Measurements from ENCODE around the gene RPN1.

Gene RPN1

GRCh38 chr3:128578346-128578745, 72.3 kb downstream of the RPN1 start:
- Histone ChIP-seq H3K27me3 (ENCODE audit: insufficient read depth, low read length, poor library complexity) (no peaks in the 10 kb centered on the region), H3K4me2 (ENCODE audit: low read length) (no peak overlapping the region), H3K79me1 (ENCODE audit: low read length) (no peaks in the 10 kb centered on the region), H3K23ac (ENCODE audit: low read length) (no peak overlapping the region), H2BK15ac (replicated peaks; ENCODE audit: low read depth) (no peak overlapping the region), H2BK120ac (ENCODE audit: low read depth, low read length) (no peak overlapping the region), H3K18ac (ENCODE audit: low read length) (no peak overlapping the region), H3K4ac (ENCODE audit: low read depth, low read length) (no peak overlapping the region), H4K5ac (ENCODE audit: low read length) (no peak overlapping the region), H3K27ac (ENCODE audit: low read depth, low read length) (no peak overlapping the region), H3K79me2 (ENCODE audit: control insufficient read depth, insufficient read depth, low read length) (no peaks in the 10 kb centered on the region), H3K36me3 (ENCODE audit: control insufficient read depth, insufficient read depth, low read length) (no peaks in the 10 kb centered on the region), H3K4me3 (ENCODE audit: low read length) (no peak overlapping the region), H4K8ac (ENCODE audit: low read depth, low read length) (no peak overlapping the region), H2AK5ac (ENCODE audit: low read length) (no peak overlapping the region), H3K4me1 (ENCODE audit: control insufficient read depth, low read depth, low read length) (peaks cover 5% of the 10 kb centered on the region), H3K56ac (ENCODE audit: low read length) (no peak overlapping the region), H3K9ac (ENCODE audit: low read length) (no peak overlapping the region), H2BK5ac (ENCODE audit: low read length) (no peak overlapping the region)
- peak; percentile 71 for DNase-seq
- no CpG with 5 or more reads among the region's 9 CpGs for WGBS (ENCODE audit: extremely low coverage, insufficient coverage, low lambda C conversion rate)

DNA sequence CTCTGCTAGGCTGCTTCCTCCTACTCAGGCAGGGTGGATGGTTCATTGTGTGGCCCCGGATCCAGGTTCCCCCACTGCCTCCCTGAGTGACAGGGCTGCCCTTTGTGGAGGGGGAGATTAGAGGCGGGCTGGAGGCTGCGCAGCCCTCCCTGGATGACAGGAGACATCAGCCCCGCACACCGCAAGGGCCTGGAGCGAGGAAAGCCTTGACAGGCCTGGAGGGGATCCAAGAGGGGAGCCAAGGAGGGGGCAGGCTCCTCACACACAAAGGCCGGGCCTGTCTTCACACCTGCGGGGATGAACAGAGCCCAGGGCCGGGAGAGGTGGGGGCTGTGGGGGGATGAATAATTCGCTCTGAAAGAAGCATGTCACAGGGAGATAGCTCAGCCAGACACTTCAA, 72.9 kb downstream of the RPN1 start:
- Histone ChIP-seq H3K79me1 (ENCODE audit: low read length) (no peaks in the 10 kb centered on the region), H2BK5ac (ENCODE audit: low read length) (no peak overlapping the region), H4K8ac (ENCODE audit: low read depth, low read length) (no peak overlapping the region), H3K79me2 (ENCODE audit: control insufficient read depth, insufficient read depth, low read length) (no peaks in the 10 kb centered on the region), H3K56ac (ENCODE audit: low read length) (peak overlapping the region; percentile 30), H3K27me3 (ENCODE audit: insufficient read depth, low read length, poor library complexity) (no peaks in the 10 kb centered on the region), H2BK120ac (ENCODE audit: low read depth, low read length) (no peak overlapping the region), H3K4ac (ENCODE audit: low read depth, low read length) (no peak overlapping the region), H3K4me3 (ENCODE audit: low read length) (no peak overlapping the region), H3K27ac (ENCODE audit: low read depth, low read length) (no peak overlapping the region), H2BK15ac (replicated peaks; ENCODE audit: low read depth) (no peak overlapping the region), H2AK5ac (ENCODE audit: low read length) (no peak overlapping the region), H3K23ac (ENCODE audit: low read length) (no peak overlapping the region), H4K5ac (ENCODE audit: low read length) (no peak overlapping the region), H3K36me3 (ENCODE audit: control insufficient read depth, insufficient read depth, low read length) (no peaks in the 10 kb centered on the region), H3K9ac (ENCODE audit: low read length) (no peak overlapping the region), H3K18ac (ENCODE audit: low read length) (no peak overlapping the region), H3K4me2 (ENCODE audit: low read length) (no peak overlapping the region), H3K4me1 (ENCODE audit: control insufficient read depth, low read depth, low read length) (peaks cover 5% of the 10 kb centered on the region)
- DNase-seq, result peak; percentile 83
- WGBS (ENCODE audit: extremely low coverage, insufficient coverage, low lambda C conversion rate), result no CpG with 5 or more reads among the region's 10 CpGs

GRCh38 chr3:128576290-128576689, 74.3 kb downstream of the RPN1 start:
- H3K56ac ChIP-seq (ENCODE audit: low read length), result no peak overlapping the region
- no peak overlapping the region for H3K18ac ChIP-seq (ENCODE audit: low read length)
- H3K4me3 ChIP-seq (ENCODE audit: low read length), result no peak overlapping the region
- H3K79me2 ChIP-seq (ENCODE audit: control insufficient read depth, insufficient read depth, low read length), result no peaks in the 10 kb centered on the region
- H4K8ac ChIP-seq (ENCODE audit: low read depth, low read length), result no peak overlapping the region
- no peak overlapping the region for H3K27ac ChIP-seq (ENCODE audit: low read depth, low read length)
- no peak overlapping the region for H3K4me2 ChIP-seq (ENCODE audit: low read length)
- no peak overlapping the region for H2BK5ac ChIP-seq (ENCODE audit: low read length)
- no peak overlapping the region for H3K23ac ChIP-seq (ENCODE audit: low read length)
- DNase-seq, result no peak
- H3K36me3 ChIP-seq (ENCODE audit: control insufficient read depth, insufficient read depth, low read length), result no peaks in the 10 kb centered on the region
- no peak overlapping the region for H2BK15ac ChIP-seq (replicated peaks; ENCODE audit: low read depth)
- H4K5ac ChIP-seq (ENCODE audit: low read length), result no peak overlapping the region
- H3K27me3 ChIP-seq (ENCODE audit: insufficient read depth, low read length, poor library complexity), result no peaks in the 10 kb centered on the region
- no peak overlapping the region for H2BK120ac ChIP-seq (ENCODE audit: low read depth, low read length)
- peak overlapping the region; percentile 37 for H2AK5ac ChIP-seq (ENCODE audit: low read length)
- no CpG with 5 or more reads among the region's 10 CpGs for WGBS (ENCODE audit: extremely low coverage, insufficient coverage, low lambda C conversion rate)
- peaks cover 3% of the 10 kb centered on the region for H3K4me1 ChIP-seq (ENCODE audit: control insufficient read depth, low read depth, low read length)
- no peak overlapping the region for H3K9ac ChIP-seq (ENCODE audit: low read length)
- H3K79me1 ChIP-seq (ENCODE audit: low read length), result no peaks in the 10 kb centered on the region
- H3K4ac ChIP-seq (ENCODE audit: low read depth, low read length), result no peak overlapping the region

DNA sequence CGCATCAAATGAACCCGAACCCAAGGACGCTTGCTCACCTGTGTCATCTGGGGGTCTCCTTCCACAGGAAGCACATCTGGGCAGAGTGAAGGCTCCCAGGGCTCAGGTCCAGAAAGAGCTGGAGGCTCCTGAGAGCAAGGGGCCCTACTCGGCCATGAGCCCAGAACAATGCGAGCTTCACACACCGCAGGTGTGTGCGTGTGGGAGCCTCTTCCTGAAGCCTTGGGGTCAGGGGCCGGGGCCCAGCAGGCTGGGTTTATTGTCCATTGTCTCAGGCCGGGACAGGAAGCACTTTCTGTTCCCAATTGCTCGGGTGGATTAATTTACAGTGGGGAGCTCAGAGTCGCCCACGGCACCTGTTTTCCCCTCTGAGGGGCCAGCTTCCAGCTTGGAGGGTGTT, 74.8 kb downstream of the RPN1 start:
- H3K9ac ChIP-seq (ENCODE audit: low read length), result no peak overlapping the region

GRCh38 chr3:128573707-128574162, 76.9 kb downstream of the RPN1 start:
- peak overlapping the region; percentile 41 for H3K4ac ChIP-seq (ENCODE audit: low read depth, low read length)
- no peak overlapping the region for H4K8ac ChIP-seq (ENCODE audit: low read depth, low read length)
- H3K18ac ChIP-seq (ENCODE audit: low read length), result peak overlapping the region; percentile 34
- H3K27ac ChIP-seq (ENCODE audit: low read depth, low read length), result no peak overlapping the region
- DNase-seq, result peak; percentile 41
- no peak overlapping the region for H3K4me3 ChIP-seq (ENCODE audit: low read length)
- H3K79me1 ChIP-seq (ENCODE audit: low read length), result no peaks in the 10 kb centered on the region
- no peak overlapping the region for H2AK5ac ChIP-seq (ENCODE audit: low read length)
- no peaks in the 10 kb centered on the region for H3K79me2 ChIP-seq (ENCODE audit: control insufficient read depth, insufficient read depth, low read length)
- H2BK5ac ChIP-seq (ENCODE audit: low read length), result no peak overlapping the region
- no peak overlapping the region for H3K9ac ChIP-seq (ENCODE audit: low read length)
- no peaks in the 10 kb centered on the region for H3K27me3 ChIP-seq (ENCODE audit: insufficient read depth, low read length, poor library complexity)
- H3K56ac ChIP-seq (ENCODE audit: low read length), result peak overlapping the region; percentile 56
- no peaks in the 10 kb centered on the region for H3K4me1 ChIP-seq (ENCODE audit: control insufficient read depth, low read depth, low read length)
- no peaks in the 10 kb centered on the region for H3K36me3 ChIP-seq (ENCODE audit: control insufficient read depth, insufficient read depth, low read length)
- no peak overlapping the region for H2BK120ac ChIP-seq (ENCODE audit: low read depth, low read length)
- no peak overlapping the region for H2BK15ac ChIP-seq (replicated peaks; ENCODE audit: low read depth)
- no CpG with 5 or more reads among the region's 14 CpGs for WGBS (ENCODE audit: extremely low coverage, insufficient coverage, low lambda C conversion rate)
- H3K4me2 ChIP-seq (ENCODE audit: low read length), result no peak overlapping the region
- H3K23ac ChIP-seq (ENCODE audit: low read length), result no peak overlapping the region
- H4K5ac ChIP-seq (ENCODE audit: low read length), result no peak overlapping the region

More for the DNA sequence above, 74.8 kb downstream of the RPN1 start:
- Histone ChIP-seq H3K27me3 (ENCODE audit: insufficient read depth, low read length, poor library complexity) (no peaks in the 10 kb centered on the region), H3K56ac (ENCODE audit: low read length) (peak overlapping the region; percentile 62), H3K79me2 (ENCODE audit: control insufficient read depth, insufficient read depth, low read length) (no peaks in the 10 kb centered on the region), H2BK120ac (ENCODE audit: low read depth, low read length) (no peak overlapping the region), H3K36me3 (ENCODE audit: control insufficient read depth, insufficient read depth, low read length) (no peaks in the 10 kb centered on the region), H2AK5ac (ENCODE audit: low read length) (no peak overlapping the region), H3K4me1 (ENCODE audit: control insufficient read depth, low read depth, low read length) (no peaks in the 10 kb centered on the region), H4K5ac (ENCODE audit: low read length) (no peak overlapping the region), H3K18ac (ENCODE audit: low read length) (peak overlapping the region; percentile 7), H2BK5ac (ENCODE audit: low read length) (no peak overlapping the region), H3K4me3 (ENCODE audit: low read length) (no peak overlapping the region), H4K8ac (ENCODE audit: low read depth, low read length) (no peak overlapping the region), H3K4ac (ENCODE audit: low read depth, low read length) (no peak overlapping the region), H3K23ac (ENCODE audit: low read length) (no peak overlapping the region), H2BK15ac (replicated peaks; ENCODE audit: low read depth) (no peak overlapping the region), H3K79me1 (ENCODE audit: low read length) (no peaks in the 10 kb centered on the region), H3K27ac (ENCODE audit: low read depth, low read length) (no peak overlapping the region), H3K4me2 (ENCODE audit: low read length) (no peak overlapping the region)
- no peak for DNase-seq
- no CpG with 5 or more reads among the region's 12 CpGs for WGBS (ENCODE audit: extremely low coverage, insufficient coverage, low lambda C conversion rate)

- H4K8ac ChIP-seq (ENCODE audit: low read depth, low read length), result no peak overlapping the region
- no peak overlapping the region for H3K4me3 ChIP-seq (ENCODE audit: low read length)
- no peak overlapping the region for H2AK5ac ChIP-seq (ENCODE audit: low read length)
- peak overlapping the region; percentile 41 for H3K4ac ChIP-seq (ENCODE audit: low read depth, low read length)
- H3K4me1 ChIP-seq (ENCODE audit: control insufficient read depth, low read depth, low read length), result no peaks in the 10 kb centered on the region
- no CpG with 5 or more reads among the region's 6 CpGs for WGBS (ENCODE audit: extremely low coverage, insufficient coverage, low lambda C conversion rate)
- no peak overlapping the region for H2BK5ac ChIP-seq (ENCODE audit: low read length)
- no peak overlapping the region for H3K23ac ChIP-seq (ENCODE audit: low read length)
- H2BK15ac ChIP-seq (replicated peaks; ENCODE audit: low read depth), result no peak overlapping the region
- no peak overlapping the region for H3K4me2 ChIP-seq (ENCODE audit: low read length)
- no peaks in the 10 kb centered on the region for H3K36me3 ChIP-seq (ENCODE audit: control insufficient read depth, insufficient read depth, low read length)
- H3K79me1 ChIP-seq (ENCODE audit: low read length), result no peaks in the 10 kb centered on the region
- H3K27me3 ChIP-seq (ENCODE audit: insufficient read depth, low read length, poor library complexity), result no peaks in the 10 kb centered on the region
- no peaks in the 10 kb centered on the region for H3K79me2 ChIP-seq (ENCODE audit: control insufficient read depth, insufficient read depth, low read length)
- DNase-seq, result peak; percentile 58
- H3K9ac ChIP-seq (ENCODE audit: low read length), result no peak overlapping the region
- no peak overlapping the region for H2BK120ac ChIP-seq (ENCODE audit: low read depth, low read length)
- no peak overlapping the region for H4K5ac ChIP-seq (ENCODE audit: low read length)
- no peak overlapping the region for H3K27ac ChIP-seq (ENCODE audit: low read depth, low read length)
- peak overlapping the region; percentile 34 for H3K18ac ChIP-seq (ENCODE audit: low read length)
- peak overlapping the region; percentile 29 for H3K56ac ChIP-seq (ENCODE audit: low read length)
These were observed 77.5 kb downstream of the RPN1 start for GRCh38 chr3:128573160-128573559.

Measured in mesendoderm (in vitro differentiated cells).